Stimulated activated CD4-positive, alpha-beta T cell treated with anti-CD3 and anti-CD28 coated beads, Interleukin-4, amount 100 ng/mL, for 1 hour (primary cell): ENCODE results near the gene CEP164.
"Not testable (repeated sequence)": the region's sequence is repeated elsewhere in the genome, so short reads cannot be mapped to it uniquely, and the experiment has no call there.

Source experiments
- DNase-seq: peaks from one replicate; pipeline ENCODE4 v3.0.0-alpha.2; 2020

Gene CEP164

GRCh38 chr11:117369534-117369933, 41.9 kb downstream of the CEP164 start:
- DNase-seq, result no peak

- no peak for DNase-seq
Measured at GRCh38 chr11:117371453-117371852, 43.8 kb downstream of the CEP164 start.

- no peak for DNase-seq
Measured at GRCh38 chr11:117374316-117375055, 46.8 kb downstream of the CEP164 start.

GRCh38 chr11:117375960-117376359, 48.3 kb downstream of the CEP164 start:
- DNase-seq, result no peak

GRCh38 chr11:117376517-117376916, 48.9 kb downstream of the CEP164 start:
- no peak for DNase-seq

- DNase-seq, result no peak
Measured at GRCh38 chr11:117378976-117379865, 51.6 kb downstream of the CEP164 start.

GRCh38 chr11:117380676-117381075, 53.0 kb downstream of the CEP164 start:
- no peak for DNase-seq

- no peak for DNase-seq
Measured at GRCh38 chr11:117381481-117382387, 54.1 kb downstream of the CEP164 start.

- no peak for DNase-seq
Measured at GRCh38 chr11:117382746-117383145, 55.1 kb downstream of the CEP164 start.

- DNase-seq, result no peak
Measured at GRCh38 chr11:117384045-117384444, 56.4 kb downstream of the CEP164 start.

- no peak for DNase-seq
Measured at GRCh38 chr11:117385471-117385870, 57.8 kb downstream of the CEP164 start.

GRCh38 chr11:117385906-117386305, 58.3 kb downstream of the CEP164 start:
- no peak for DNase-seq

- no peak for DNase-seq
Measured at GRCh38 chr11:117387992-117388755, 60.5 kb downstream of the CEP164 start.

- DNase-seq, result no peak
Measured at GRCh38 chr11:117390743-117391142, 63.1 kb downstream of the CEP164 start.

GRCh38 chr11:117391181-117391580, 63.5 kb downstream of the CEP164 start:
- no peak for DNase-seq

GRCh38 chr11:117392001-117392690, 64.5 kb downstream of the CEP164 start:
- DNase-seq, result no peak

GRCh38 chr11:117392979-117393378, 65.3 kb downstream of the CEP164 start:
- no peak for DNase-seq

- no peak for DNase-seq
Measured at GRCh38 chr11:117394221-117394925, 66.7 kb downstream of the CEP164 start.

GRCh38 chr11:117395476-117395875, 67.8 kb downstream of the CEP164 start:
- DNase-seq, result no peak

- DNase-seq, result no peak
Measured at GRCh38 chr11:117396970-117397369, 69.3 kb downstream of the CEP164 start.

- not testable (repeated sequence) for DNase-seq
Measured at GRCh38 chr11:117398618-117399017, 71.0 kb downstream of the CEP164 start.
